Transverse colon (tissue), 4 donors: ENCODE results near the gene ACAD9. TPM values are rescaled to one million over a fixed set of nuclear protein-coding genes. Genes with fewer than 3 reads are reported as not detected.

Source experiments
- DNase-seq: peaks from one replicate; pipeline ENCODE4 v3.0.0-alpha.2; 2019
- H3K27ac ChIP-seq, 4 donors: fragments of 200-600 bp; sonication (generic); 2 replicates each; pipeline ENCODE4 v1.5.1; 2016 to 2018; ENCODE audit warnings: inconsistent platforms in 4 of 4
- H3K27me3 ChIP-seq: fragments of 200-600 bp; sonication (generic); 2 replicates; pipeline ENCODE4 v1.5.1; 2017; ENCODE audit warnings: inconsistent platforms
- H3K36me3 ChIP-seq, 4 donors: fragments of 200-600 bp; sonication (generic); 2 replicates each; pipeline ENCODE4 v1.5.1; 2017 to 2019; ENCODE audit warnings: inconsistent platforms in 4 of 4
- H3K4me1 ChIP-seq, 4 donors: fragments of 200-600 bp; sonication (generic); 2 replicates each; pipeline ENCODE4 v1.5.1; 2017 to 2020; ENCODE audit warnings: inconsistent platforms in 4 of 4
- H3K4me3 ChIP-seq, 4 donors: fragments of 200-600 bp; sonication (generic); 1 replicate in 1 of 4; 2 replicates in 3 of 4; pipeline versions ENCODE4 v1.5.1 to v1.6.1; 2017 to 2019; ENCODE audit warnings: inconsistent platforms in 4 of 4
- H3K9me3 ChIP-seq, 2 donors: fragments of 200-600 bp; sonication (generic); 2 replicates each; pipeline ENCODE4 v1.5.1; 2017 to 2019; ENCODE audit warnings: inconsistent platforms in 2 of 2
- EP300 ChIP-seq: sonication (generic); formaldehyde crosslinking; IDR thresholded peaks from one replicate; pipeline ENCODE4 v1.6.1; 2017; ENCODE audit warnings: antibody characterized with exemption, low read depth
- POLR2A ChIP-seq: fragments of 450-650 bp; IDR thresholded peaks from one replicate; pipeline ENCODE4 v1.6.1; 2016; ENCODE audit warnings: antibody characterized with exemption, mild to moderate bottlenecking, moderate library complexity
- POLR2AphosphoS5 ChIP-seq, 3 donors: sonication (generic); formaldehyde crosslinking; IDR thresholded peaks; one replicate each; pipeline ENCODE4 v1.6.1; 2016; ENCODE audit warnings: antibody characterized with exemption in 3 of 3
- whole genome bisulfite sequencing, 2 donors: methylation state at CpG; one replicate each; pipeline ENCODE4 v1.1.5; 2018; ENCODE audit warnings: low coverage in 1 of 2; 5-methylcytosine and 5-hydroxymethylcytosine counted together
- in situ Hi-C, 4 donors: fragments of 200-750 bp; cut with MboI; loops; one replicate each; pipeline versions ENCODE4 v1.15.0 to v1.15.1; 2017; ENCODE audit warnings: low sequenced_read_pairs in 3 of 4, low pct_ligation_motif_present in 1 of 4, low pct_unique_long_range_greater_than_20kb in 1 of 4
- intact Hi-C: fragments of 100-400 bp; cut with DNase I; formaldehyde crosslinking; loops from one replicate; pipeline ENCODE4 v1.15.1; 2023; ENCODE audit warnings: low total_unique reads
- total RNA-seq, 4 donors: library from RNA; depleted of rRNA; stranded (reverse); fragments of >200 nt; gene quantifications; one replicate each; pipeline ENCODE4 v1.1.0, GENCODE V29; 2016
- TF ChIP-seq, protein P1 (sequence below), 5 experiments: fragments of 200-600 bp in 3 of 5; fragments of 450-650 bp in 2 of 5; sonication (generic) in 3 of 5; IDR thresholded peaks; 1 replicate in 2 of 5; 2 replicates in 3 of 5; pipeline ENCODE4 v1.5.1; 2016 to 2017; ENCODE audit warnings: antibody characterized with exemption in 5 of 5, inconsistent platforms in 3 of 5, mild to moderate bottlenecking in 2 of 5, moderate library complexity in 1 of 5

The ACAD9 gene
- total RNA-seq, 4 donors from 2014 or later, result 37.3 to 158 (median 85.0) TPM

DNA sequence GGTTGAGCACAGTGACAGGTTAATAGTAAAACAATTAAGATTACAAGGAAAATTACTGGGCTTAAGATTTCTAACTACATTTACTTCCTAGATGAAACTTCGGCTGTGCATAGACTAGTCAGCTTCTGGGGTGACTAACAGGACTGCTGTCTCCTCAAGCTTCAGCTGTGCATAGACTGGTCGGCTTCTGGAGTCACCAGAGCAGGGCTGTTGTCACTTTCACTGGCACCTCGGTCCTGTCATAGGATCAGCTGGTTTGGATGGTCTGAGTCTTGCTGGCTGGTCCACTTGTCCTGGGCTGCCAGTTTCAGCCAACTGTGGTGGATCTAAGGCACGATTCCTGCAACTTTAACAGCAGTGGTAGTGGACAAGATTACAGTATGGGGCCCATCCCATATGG lies 23.9 kb upstream of the ACAD9 start:
- in situ Hi-C loops (no loop called here), intact Hi-C loops (no loop called here)
- Histone ChIP-seq H3K4me1 (no peaks in the 10 kb centered on the region), H3K36me3 (no peaks in the 10 kb centered on the region), H3K9me3 (peaks cover 25 to 38% of the 10 kb centered on the region in 2 donors), H3K27ac (no peak overlapping the region), H3K27me3 (no peaks in the 10 kb centered on the region), H3K4me3 (no peak overlapping the region)
- no peak for DNase-seq
- 60 to 66% methylated on average over 3 to 4 of the region's 4 CpGs for WGBS, 2 donors
- TF ChIP-seq, protein P1, sequence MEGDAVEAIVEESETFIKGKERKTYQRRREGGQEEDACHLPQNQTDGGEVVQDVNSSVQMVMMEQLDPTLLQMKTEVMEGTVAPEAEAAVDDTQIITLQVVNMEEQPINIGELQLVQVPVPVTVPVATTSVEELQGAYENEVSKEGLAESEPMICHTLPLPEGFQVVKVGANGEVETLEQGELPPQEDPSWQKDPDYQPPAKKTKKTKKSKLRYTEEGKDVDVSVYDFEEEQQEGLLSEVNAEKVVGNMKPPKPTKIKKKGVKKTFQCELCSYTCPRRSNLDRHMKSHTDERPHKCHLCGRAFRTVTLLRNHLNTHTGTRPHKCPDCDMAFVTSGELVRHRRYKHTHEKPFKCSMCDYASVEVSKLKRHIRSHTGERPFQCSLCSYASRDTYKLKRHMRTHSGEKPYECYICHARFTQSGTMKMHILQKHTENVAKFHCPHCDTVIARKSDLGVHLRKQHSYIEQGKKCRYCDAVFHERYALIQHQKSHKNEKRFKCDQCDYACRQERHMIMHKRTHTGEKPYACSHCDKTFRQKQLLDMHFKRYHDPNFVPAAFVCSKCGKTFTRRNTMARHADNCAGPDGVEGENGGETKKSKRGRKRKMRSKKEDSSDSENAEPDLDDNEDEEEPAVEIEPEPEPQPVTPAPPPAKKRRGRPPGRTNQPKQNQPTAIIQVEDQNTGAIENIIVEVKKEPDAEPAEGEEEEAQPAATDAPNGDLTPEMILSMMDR (IDR thresholded peaks at IDR 0.05), result no peak
- TF ChIP-seq POLR2A (no peak), EP300 (no peak), POLR2AphosphoS5 (IDR thresholded peaks at IDR 0.05) (no peak)

DNA sequence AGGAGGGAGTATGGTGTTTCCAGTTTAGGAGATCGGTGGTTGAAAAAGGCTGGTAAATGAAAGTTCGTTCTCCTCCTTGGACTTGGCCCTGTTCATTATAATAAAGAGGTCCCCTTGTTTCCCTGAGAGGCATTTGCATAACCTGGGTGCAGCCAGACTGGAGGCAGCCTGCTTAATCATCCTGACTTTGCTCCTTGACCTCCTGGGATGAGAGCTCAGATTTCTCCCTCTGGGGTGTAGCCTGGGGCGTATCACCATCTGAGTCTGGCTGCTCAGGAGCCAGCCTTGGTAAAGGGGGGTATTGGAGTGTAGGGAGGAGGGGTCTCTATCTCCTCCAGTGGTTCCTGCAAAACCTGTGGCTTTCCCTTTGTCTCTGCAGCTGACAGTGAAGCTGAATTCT lies 21.3 kb upstream of the ACAD9 start:
- no peak for TF ChIP-seq POLR2A
- Histone ChIP-seq H3K4me1 (no peaks in the 10 kb centered on the region), H3K9me3 (peaks cover 25 to 38% of the 10 kb centered on the region in 2 donors), H3K27me3 (no peaks in the 10 kb centered on the region), H3K36me3 (no peaks in the 10 kb centered on the region), H3K4me3 (no peak overlapping the region), H3K27ac (no peak overlapping the region)
- WGBS, 2 donors, result 93% methylated on average over 3 of the region's 3 CpGs; no CpG with 5 or more reads in 1 of the 2 donors
- in situ Hi-C loops (no loop called here), intact Hi-C loops (no loop called here)
- no peak for DNase-seq

DNA sequence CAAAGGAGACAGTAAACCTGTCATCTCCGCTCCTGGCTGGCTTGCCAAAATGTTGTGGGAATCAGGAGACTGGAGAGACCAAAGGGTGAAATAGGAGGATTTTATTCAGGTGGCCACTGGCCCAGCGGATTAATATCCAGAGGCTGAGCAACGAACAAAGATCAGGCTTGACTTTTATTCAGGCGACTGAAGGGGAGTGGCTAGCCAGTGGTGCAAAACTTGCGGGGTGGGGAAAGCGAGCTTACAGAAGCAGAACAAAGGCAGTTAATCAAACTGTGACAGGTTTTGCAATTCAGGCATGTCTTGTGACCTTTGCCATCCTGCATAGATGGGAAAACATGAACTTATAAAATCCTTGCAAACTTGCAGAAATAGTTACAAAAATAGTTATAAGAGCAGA lies 19.8 kb upstream of the ACAD9 start:
- intact Hi-C loops, result no loop called here
- Histone ChIP-seq H3K4me1 (peaks cover 0 to 4% (median 0%) of the 10 kb centered on the region in 4 donors), H3K4me3 (no peak overlapping the region), H3K36me3 (no peaks in the 10 kb centered on the region), H3K27ac (no peak overlapping the region), H3K27me3 (no peaks in the 10 kb centered on the region), H3K9me3 (peaks cover 21 to 27% of the 10 kb centered on the region in 2 donors)
- TF ChIP-seq EP300 (no peak), POLR2A (no peak), POLR2AphosphoS5 (IDR thresholded peaks at IDR 0.05) (no peak)
- TF ChIP-seq, protein P1 (IDR thresholded peaks at IDR 0.05), result no peak
- in situ Hi-C loops, result no loop called here
- WGBS, 2 donors, result 90% methylated on average over 6 of the region's 6 CpGs; no CpG with 5 or more reads in 1 of the 2 donors
- no peak for DNase-seq

DNA sequence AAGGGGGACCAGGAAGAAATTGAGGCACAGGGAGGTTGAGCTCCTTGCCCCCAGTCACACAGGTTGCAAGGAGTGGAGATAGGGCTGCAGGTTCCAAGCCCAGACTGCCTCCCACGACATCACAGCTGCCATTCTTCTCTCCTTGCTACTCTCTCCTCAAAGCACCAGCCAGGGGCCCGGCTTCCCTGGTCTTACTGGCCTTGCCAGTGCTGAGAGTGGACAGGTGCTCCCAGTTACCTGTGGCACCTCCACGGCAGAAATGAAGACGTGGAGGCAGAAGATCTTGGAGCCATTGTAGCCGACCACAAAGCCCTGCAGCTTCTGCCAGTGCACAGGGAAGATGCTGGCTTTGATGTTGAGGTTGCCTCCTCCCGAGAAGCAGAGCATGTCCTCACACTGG lies 17.9 kb upstream of the ACAD9 start:
- Histone ChIP-seq H3K36me3 (no peaks in the 10 kb centered on the region), H3K9me3 (peaks cover 18 to 19% of the 10 kb centered on the region in 2 donors), H3K27ac (no peak overlapping the region), H3K4me1 (peaks cover 0 to 9% (median 0%) of the 10 kb centered on the region in 4 donors), H3K4me3 (no peak overlapping the region), H3K27me3 (no peaks in the 10 kb centered on the region)
- TF ChIP-seq POLR2A (no peak), POLR2AphosphoS5 (IDR thresholded peaks at IDR 0.05) (no peak), EP300 (no peak)
- TF ChIP-seq, protein P1 (IDR thresholded peaks at IDR 0.05), result no peak
- in situ Hi-C loops, result no loop called here
- no peak for DNase-seq
- intact Hi-C loops, result no loop called here
- WGBS, 2 donors, result 82% methylated on average over 6 of the region's 6 CpGs; no CpG with 5 or more reads in 1 of the 2 donors

DNA sequence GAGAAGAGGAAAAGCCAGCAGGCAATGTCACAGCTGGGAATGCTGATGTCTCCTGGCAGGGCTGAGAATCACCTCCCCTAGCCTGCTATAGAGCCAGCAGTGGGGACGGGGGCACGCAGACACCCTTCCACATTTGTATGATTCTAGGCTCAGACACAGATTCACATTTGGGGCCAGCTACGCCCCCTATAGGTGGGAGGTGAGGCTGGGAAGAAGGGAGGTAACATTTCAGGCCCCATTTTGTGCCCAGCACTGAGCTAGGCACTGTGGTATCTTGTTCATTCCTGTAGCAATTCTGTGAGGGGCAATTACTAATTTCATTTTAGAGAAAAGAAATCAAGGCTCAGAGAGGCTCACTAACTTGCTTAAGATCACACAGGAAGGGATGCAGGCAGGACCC lies 15.9 kb upstream of the ACAD9 start:
- no peak for DNase-seq
- Histone ChIP-seq H3K27ac (no peak overlapping the region), H3K36me3 (no peaks in the 10 kb centered on the region), H3K27me3 (no peaks in the 10 kb centered on the region), H3K4me1 (peaks cover 0 to 9% (median 0%) of the 10 kb centered on the region in 4 donors), H3K4me3 (no peak overlapping the region), H3K9me3 (peaks cover 12 to 19% of the 10 kb centered on the region in 2 donors)
- in situ Hi-C loops, result no loop called here
- TF ChIP-seq POLR2AphosphoS5 (IDR thresholded peaks at IDR 0.05), result no peak
- TF ChIP-seq, protein P1 (IDR thresholded peaks at IDR 0.05), result peak in 1 of 5 experiments; percentile 7
- intact Hi-C loops, result no loop called here
- WGBS, 2 donors, result 68 to 80% methylated on average over 1 to 3 of the region's 3 CpGs
